CD4-positive, alpha-beta T cell (primary cell): Measurements from ENCODE around the gene NKIRAS2. TPM values are rescaled to one million over a fixed set of nuclear protein-coding genes. Genes with fewer than 3 reads are reported as not detected.

ENCODE experiments used
- ATAC-seq: fragments of 200-7000 bp; cut with Tn5 transposase; one replicate; pipeline ENCODE4 v1.10.0; 2022; ENCODE audit warnings: mild to moderate bottlenecking; ENCODE audit not compliant: poor library complexity
- CTCF ChIA-PET: fragments of 350-600 bp; sonication (Branson Sonifier 250); formaldehyde crosslinking; loops from one replicate; lab custom pipeline; 2021; ENCODE audit warnings: antibody characterized with exemption, inconsistent platforms; lab: Charles Lee
- POLR2A ChIA-PET: fragments of 350-600 bp; sonication (Branson Sonifier 250); formaldehyde crosslinking; loops from one replicate; lab custom pipeline; 2021; ENCODE audit warnings: antibody characterized with exemption, inconsistent platforms; lab: Charles Lee
- DNase-seq, 14 experiments: peaks; one replicate each; pipeline ENCODE4 v3.0.0-alpha.2; 2013 to 2020; ENCODE audit warnings: mixed read lengths in 2 of 14
- H3K27ac ChIP-seq, 2 donors: one replicate each; pipeline versions ENCODE4 v1.5.1 to v1.7.0; 2013; ENCODE audit warnings: low read length in 2 of 2, low read depth in 1 of 2, mild to moderate bottlenecking in 1 of 2
- H3K27me3 ChIP-seq, 2 experiments: 1 replicate in 1 of 2; 2 replicates in 1 of 2; pipeline versions ENCODE4 v1.6.1 to v1.7.0; 2013; ENCODE audit warnings: low read length in 2 of 2, control low read depth in 1 of 2, mild to moderate bottlenecking in 1 of 2, moderate library complexity in 1 of 2; ENCODE audit not compliant: insufficient read depth in 2 of 2, control insufficient read depth in 1 of 2
- H3K36me3 ChIP-seq: one replicate; pipeline ENCODE4 v1.6.1; 2013; ENCODE audit warnings: low read length, control low read depth; ENCODE audit not compliant: insufficient read depth
- H3K4me1 ChIP-seq: one replicate; pipeline ENCODE4 v1.6.1; 2013; ENCODE audit warnings: low read length, control low read depth; ENCODE audit not compliant: insufficient read depth
- H3K4me3 ChIP-seq: one replicate; pipeline ENCODE4 v1.5.1; 2013; ENCODE audit warnings: mild to moderate bottlenecking, low read length, moderate library complexity
- H3K9me3 ChIP-seq, 2 experiments: 1 replicate in 1 of 2; 2 replicates in 1 of 2; pipeline versions ENCODE4 v1.6.1 to v1.7.0; 2013; ENCODE audit warnings: low read length in 2 of 2, mild to moderate bottlenecking in 2 of 2, control low read depth in 1 of 2, moderate library complexity in 1 of 2; ENCODE audit not compliant: control insufficient read depth in 1 of 2, insufficient read depth in 1 of 2
- H3K27ac Mint-ChIP-seq: one replicate; pipeline ENCODE4 v1.8.0; 2020; ENCODE audit warnings: mixed read lengths
- H3K27me3 Mint-ChIP-seq: one replicate; pipeline ENCODE4 v1.8.0; 2021; ENCODE audit warnings: mixed read lengths
- H3K36me3 Mint-ChIP-seq: one replicate; pipeline ENCODE4 v1.8.0; 2021; ENCODE audit warnings: low read depth, mixed read lengths
- H3K4me1 Mint-ChIP-seq: one replicate; pipeline ENCODE4 v1.8.0; 2021; ENCODE audit warnings: low read depth, mixed read lengths
- H3K4me3 Mint-ChIP-seq: one replicate; pipeline ENCODE4 v1.8.0; 2020; ENCODE audit warnings: mild to moderate bottlenecking, mixed read lengths
- H3K9me3 Mint-ChIP-seq: one replicate; pipeline ENCODE4 v1.8.0; 2020; ENCODE audit warnings: mixed read lengths
- CTCF ChIP-seq: fragments of 200-600 bp; IDR thresholded peaks from one replicate; pipeline ENCODE4 v1.8.0; 2022; ENCODE audit warnings: antibody characterized with exemption, mild to moderate bottlenecking
- intact Hi-C, 2 experiments: fragments of 100-400 bp; cut with DNase I in 1 of 2; cut with micrococcal nuclease in 1 of 2; formaldehyde crosslinking; loops; one replicate each; pipeline versions ENCODE4 v1.15.1 to v1.9.0; 2023 to 2025; cut with DNase I, micrococcal nuclease
- total RNA-seq, 174 experiments: library from RNA in 2 of 174; stranded (reverse) in 2 of 174; gene quantifications; one replicate each; pipeline ENCODE4 v1.2.3 and lab custom pipeline; 2021 to 2026

NKIRAS2 gene
- total RNA-seq, 2 experiments from 2014 or later = 12.5 to 12.9 TPM

DNA sequence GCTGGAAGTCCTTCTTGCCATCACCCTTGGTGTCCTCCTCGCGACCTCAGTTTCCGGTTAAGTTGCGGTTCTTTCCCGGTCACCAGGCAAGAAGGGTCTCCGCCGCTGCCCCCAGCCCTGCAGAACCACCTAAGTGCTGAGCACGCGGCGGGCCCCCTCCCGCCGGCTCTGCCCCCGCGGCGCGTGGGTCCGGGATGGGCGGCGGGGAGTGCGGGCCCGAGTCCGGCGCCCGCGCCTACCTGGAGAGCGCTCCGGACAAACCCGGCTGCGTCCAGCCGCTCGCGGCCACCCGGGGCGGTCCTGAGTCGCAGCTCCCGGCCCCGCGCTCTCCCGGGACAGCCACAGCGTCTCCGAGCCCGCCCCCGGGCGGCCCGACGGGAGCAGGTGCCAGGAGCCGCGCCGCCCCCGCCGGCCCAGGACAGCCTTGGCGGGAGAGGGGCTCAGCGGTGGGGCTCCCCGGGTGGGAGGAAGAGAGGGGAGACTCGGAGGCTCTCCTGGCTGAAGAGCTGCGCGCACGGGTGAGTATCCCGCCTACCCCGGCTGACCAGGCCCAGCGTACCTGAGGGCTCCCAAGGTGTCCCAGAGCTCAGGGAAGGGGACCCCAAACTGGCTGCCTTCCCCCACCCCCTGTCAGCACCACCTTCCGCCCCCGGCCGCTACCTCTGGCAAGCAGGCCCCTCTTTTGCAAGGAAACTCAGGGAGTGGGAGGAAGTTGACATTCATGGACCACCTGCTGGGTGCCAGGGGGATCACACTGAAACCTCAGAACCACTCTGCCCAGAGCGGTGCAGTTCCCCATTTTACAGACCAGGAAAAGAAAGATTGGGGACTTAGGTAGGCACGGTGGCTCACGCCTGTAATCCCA, 52.7 kb downstream of the NKIRAS2 start:
- Mint-ChIP-seq H3K4me1 (peaks cover 4% of the 10 kb centered on the region), H3K4me3 (peak overlapping the region; percentile 51), H3K27me3 (peaks cover 34% of the 10 kb centered on the region), H3K9me3 (no peaks in the 10 kb centered on the region), H3K36me3 (no peaks in the 10 kb centered on the region), H3K27ac (no peak overlapping the region)
- ChIA-PET POLR2A (interaction anchor here (0.9 kb wide), 1 partner anchor 10 kb away, joined by 3 read pairs; no protein-coding TSS in a partner anchor), CTCF (interaction anchor here (1.9 kb wide), 1 partner anchor 29 kb away, joined by 4 read pairs; no protein-coding TSS in a partner anchor)
- Histone ChIP-seq H3K27me3 (peaks cover 17 to 24% of the 10 kb centered on the region in 2 experiments), H3K9me3 (no peaks in the 10 kb centered on the region), H3K27ac (no peak overlapping the region), H3K36me3 (no peaks in the 10 kb centered on the region), H3K4me3 (peak overlapping the region; percentile 10), H3K4me1 (peaks cover 13% of the 10 kb centered on the region)
- peak in 1 of 14 experiments; percentile 22 for DNase-seq
- intact Hi-C loops = no loop called here
- no peak for TF ChIP-seq CTCF
- no peak for ATAC-seq

Other genes starting within 250 kb of the NKIRAS2 start
- gene JUP, start 233.4 kb upstream of the NKIRAS2 start, total RNA-seq = 1 to 10 TPM in 1 of 2 experiments, under 1 TPM in 1; 0.88 to 1.1 TPM
- 1 to 10 TPM; 1.3 to 2.3 TPM for gene P3H4, start 208.1 kb upstream of the NKIRAS2 start, total RNA-seq
- not detected for gene FKBP10, start 207.1 kb upstream of the NKIRAS2 start, total RNA-seq
- 10 to 100 TPM; 25.7 to 29.7 TPM for gene NT5C3B, start 183.9 kb upstream of the NKIRAS2 start, total RNA-seq
- not detected for gene KLHL10, start 182.3 kb upstream of the NKIRAS2 start, total RNA-seq
- 10 to 100 TPM; 32.9 to 34.0 TPM for gene KLHL11, start 154.7 kb upstream of the NKIRAS2 start, total RNA-seq
- 10 to 100 TPM; 25.9 to 28.3 TPM for gene ACLY, start 101.1 kb upstream of the NKIRAS2 start, total RNA-seq
- 1 to 10 TPM; 2.2 to 2.7 TPM for gene ODAD4, start 89.5 kb upstream of the NKIRAS2 start, total RNA-seq
- 10 to 100 TPM; 19.2 to 23.4 TPM for gene CNP, start 53.3 kb upstream of the NKIRAS2 start, total RNA-seq
- gene DNAJC7, start 2.7 kb upstream of the NKIRAS2 start, total RNA-seq = 100 to 1,000 TPM; 117 to 140 TPM
- under 1 TPM; 0.42 to 0.55 TPM for gene C17orf113, start 30.5 kb downstream of the NKIRAS2 start, total RNA-seq
- gene ZNF385C, start 78.4 kb downstream of the NKIRAS2 start, total RNA-seq = under 1 TPM in 1 of 2 experiments, not detected in 1; 0.20 TPM
- 10 to 100 TPM; 33.5 to 35.6 TPM for gene DHX58, start 92.6 kb downstream of the NKIRAS2 start, total RNA-seq
- gene KAT2A, start 101.3 kb downstream of the NKIRAS2 start, total RNA-seq = 10 to 100 TPM; 38.5 to 42.4 TPM
- not detected for gene HSPB9, start 102.7 kb downstream of the NKIRAS2 start, total RNA-seq
- gene RAB5C, start 134.9 kb downstream of the NKIRAS2 start, total RNA-seq = 10 to 100 TPM; 66.4 to 71.2 TPM
- under 1 TPM; 0.17 to 0.25 TPM for gene KCNH4, start 161.1 kb downstream of the NKIRAS2 start, total RNA-seq
- not detected for gene HCRT, start 165.4 kb downstream of the NKIRAS2 start, total RNA-seq
- 1 to 10 TPM; 6.8 to 8.3 TPM for gene GHDC, start 174.4 kb downstream of the NKIRAS2 start, total RNA-seq